Measurements from ENCODE around the gene TKT. TPM values are rescaled to one million over a fixed set of nuclear protein-coding genes. Genes with fewer than 3 reads are reported as not detected.

Gene TKT
- total and polyA plus RNA-seq, 2 experiments from 2014 or later = 584 to 1,411 TPM

DNA sequence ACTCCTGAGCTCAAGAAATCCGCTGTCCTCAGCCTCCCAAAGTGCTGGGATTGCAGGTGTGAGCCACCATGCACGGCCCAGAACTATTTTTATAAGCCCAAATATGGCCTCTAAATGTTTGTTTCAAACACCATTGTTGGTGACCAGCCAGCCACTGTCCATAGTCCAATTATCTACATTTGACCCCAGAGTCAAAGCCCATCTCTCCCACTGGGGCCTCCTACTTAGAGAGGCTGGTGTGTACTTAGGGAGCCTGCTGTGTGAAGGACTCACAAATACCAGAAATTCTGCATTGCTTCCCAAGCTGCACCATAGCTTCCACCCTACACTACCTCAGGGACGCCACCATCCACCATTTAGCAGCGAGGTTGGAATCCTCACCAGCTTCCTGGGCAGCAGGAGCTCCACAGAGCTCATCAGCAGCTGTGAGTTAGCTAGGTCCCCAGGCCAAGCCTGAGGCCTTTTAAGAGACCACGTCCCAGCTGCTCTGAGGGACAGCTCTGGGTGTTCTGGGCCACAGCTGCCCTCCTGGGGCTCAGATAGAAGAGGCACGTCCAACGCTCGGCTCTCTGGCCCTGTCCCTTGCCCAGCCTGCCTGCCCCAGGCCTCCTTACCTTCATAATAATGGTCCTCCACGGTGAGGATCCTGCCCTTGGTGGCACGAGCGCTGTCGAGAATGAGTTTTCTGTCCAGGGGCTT, 29.5 kb downstream of the TKT start:
- Mint-ChIP-seq H3K27me3 (ENCODE audit: insufficient read depth, low read depth, poor library complexity) (peaks cover 36% of the 10 kb centered on the region), H3K36me3 (ENCODE audit: low read depth) (peaks cover 95% of the 10 kb centered on the region), H3K9me3 (0 out of 3 replicates have a peak, but pooled peaks cover 2% of the 10 kb centered on the region), H3K4me3 (no peak overlapping the region), H3K4me1 (peaks cover 10% of the 10 kb centered on the region), H3K27ac (no peak overlapping the region)
- Histone ChIP-seq H3K4me1 (ENCODE audit: insufficient read depth) (no peaks in the 10 kb centered on the region), H3K36me3 (ENCODE audit: insufficient read depth) (peaks cover 52% of the 10 kb centered on the region), H2AFZ (no peak overlapping the region), H3K27ac (ENCODE audit: low read depth) (no peak overlapping the region), H3K4me3 (no peak overlapping the region), H3F3A (replicated peaks; ENCODE audit: low read depth) (peaks cover 92% of the 10 kb centered on the region), H3K79me2 (replicated peaks; ENCODE audit: insufficient read depth) (no peaks in the 10 kb centered on the region), H3K27me3 (ENCODE audit: insufficient read depth) (no peaks in the 10 kb centered on the region), H4K20me1 (replicated peaks; ENCODE audit: insufficient read depth) (peaks cover 50% of the 10 kb centered on the region), H3K9me2 (ENCODE audit: insufficient read depth) (no peaks in the 10 kb centered on the region), H3K4me2 (no peak overlapping the region)
- no peak for ATAC-seq
- no peak for TF ChIP-seq POLR2AphosphoS5 (IDR thresholded peaks at IDR 0.05; ENCODE audit: low read depth)
- no peak for TF ChIP-seq ZNF114 (CRISPR knock-in tag; IDR thresholded peaks at IDR 0.05)
- TF ChIP-seq CREB1 (CRISPR knock-in tag; IDR thresholded peaks at IDR 0.05; ENCODE audit: low read depth) = no peak
- no peak for TF ChIP-seq NANOG (IDR thresholded peaks at IDR 0.05; ENCODE audit: borderline replicate concordance)
- TF ChIP-seq, protein P1, sequence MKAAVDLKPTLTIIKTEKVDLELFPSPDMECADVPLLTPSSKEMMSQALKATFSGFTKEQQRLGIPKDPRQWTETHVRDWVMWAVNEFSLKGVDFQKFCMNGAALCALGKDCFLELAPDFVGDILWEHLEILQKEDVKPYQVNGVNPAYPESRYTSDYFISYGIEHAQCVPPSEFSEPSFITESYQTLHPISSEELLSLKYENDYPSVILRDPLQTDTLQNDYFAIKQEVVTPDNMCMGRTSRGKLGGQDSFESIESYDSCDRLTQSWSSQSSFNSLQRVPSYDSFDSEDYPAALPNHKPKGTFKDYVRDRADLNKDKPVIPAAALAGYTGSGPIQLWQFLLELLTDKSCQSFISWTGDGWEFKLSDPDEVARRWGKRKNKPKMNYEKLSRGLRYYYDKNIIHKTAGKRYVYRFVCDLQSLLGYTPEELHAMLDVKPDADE (IDR thresholded peaks at IDR 0.05) = no peak
- no peak for TF ChIP-seq CTCF (conservative IDR thresholded peaks at IDR 0.05; ENCODE audit: low read depth in 2 of 2)
- TF ChIP-seq ZNF331 (CRISPR knock-in tag; IDR thresholded peaks at IDR 0.05; ENCODE audit: low read depth) = no peak
- TF ChIP-seq EZH2 (IDR thresholded peaks at IDR 0.05; ENCODE audit: low read depth, unreplicated experiment) = no peak
- no peak for TF ChIP-seq ZNF462 (CRISPR knock-in tag; IDR thresholded peaks at IDR 0.05)
- TF ChIP-seq JUNB (IDR thresholded peaks at IDR 0.05; ENCODE audit: unreplicated experiment) = no peak
- no peak for TF ChIP-seq REST (IDR thresholded peaks at IDR 0.05; ENCODE audit: unreplicated experiment)
- TF ChIP-seq EZH2phosphoT487 (IDR thresholded peaks at IDR 0.05; ENCODE audit: unreplicated experiment) = no peak
- no peak for TF ChIP-seq STAT1 (IDR thresholded peaks at IDR 0.05; ENCODE audit: unreplicated experiment)
- DNase-seq (ENCODE audit: low spot score) = no peak
